Endothelial cell of hepatic sinusoid (primary cell): ENCODE results near the gene PVR.
"Not testable (repeated sequence)": the region's sequence is repeated elsewhere in the genome, so short reads cannot be mapped to it uniquely, and the experiment has no call there.

Source experiments
- in situ Hi-C: cut with HindIII; loops from 2 replicates; pipeline ENCODE4 v1.10.0; 2017; ENCODE audit warnings: low sequenced_read_pairs

PVR gene

GRCh38 chr19:44617110-44617880, 26.4 kb upstream of the PVR start:
- in situ Hi-C loops: no loop called here

GRCh38 chr19:44618640-44619357, 24.9 kb upstream of the PVR start:
- in situ Hi-C loops: no loop called here

GRCh38 chr19:44620667-44621066, 23.0 kb upstream of the PVR start:
- in situ Hi-C loops: no loop called here

GRCh38 chr19:44621367-44621766, 22.3 kb upstream of the PVR start:
- in situ Hi-C loops: no loop called here

GRCh38 chr19:44623080-44623479, 20.6 kb upstream of the PVR start:
- in situ Hi-C loops: no loop called here

- in situ Hi-C loops: no loop called here
Measured at GRCh38 chr19:44623626-44624025, 20.1 kb upstream of the PVR start.

GRCh38 chr19:44624840-44625354, 18.8 kb upstream of the PVR start:
- in situ Hi-C loops: no loop called here

GRCh38 chr19:44625637-44626036, 18.1 kb upstream of the PVR start:
- in situ Hi-C loops: not testable (repeated sequence)

- in situ Hi-C loops: no loop called here
Measured at GRCh38 chr19:44626048-44626624, 17.6 kb upstream of the PVR start.

GRCh38 chr19:44627631-44628030, 16.1 kb upstream of the PVR start:
- in situ Hi-C loops: no loop called here

GRCh38 chr19:44628793-44629192, 14.9 kb upstream of the PVR start:
- in situ Hi-C loops: no loop called here

GRCh38 chr19:44631611-44632010, 12.1 kb upstream of the PVR start:
- in situ Hi-C loops: not testable (repeated sequence)

GRCh38 chr19:44634058-44634457, 9.7 kb upstream of the PVR start:
- in situ Hi-C loops: not testable (repeated sequence)

- in situ Hi-C loops: no loop called here
Measured at GRCh38 chr19:44634785-44635184, 8.9 kb upstream of the PVR start.

- in situ Hi-C loops: no loop called here
Measured at GRCh38 chr19:44635581-44636438, 7.9 kb upstream of the PVR start.

GRCh38 chr19:44636439-44637389, 7.0 kb upstream of the PVR start:
- in situ Hi-C loops: no loop called here

GRCh38 chr19:44637390-44637764, 6.3 kb upstream of the PVR start:
- in situ Hi-C loops: no loop called here

- in situ Hi-C loops: loop anchor here (5.0 kb wide), 1 partner anchor 63 kb away; no protein-coding TSS in a partner anchor
Measured at GRCh38 chr19:44640518-44640917, 3.2 kb upstream of the PVR start.

- in situ Hi-C loops: loop anchor here (5.0 kb wide), 1 partner anchor 64 kb away; no protein-coding TSS in a partner anchor
Measured at GRCh38 chr19:44641501-44642265, 2.0 kb upstream of the PVR start.
